HepG2 (cell line): ENCODE measurements around the gene PGS1. TPM values are rescaled to one million over a fixed set of nuclear protein-coding genes. Genes with fewer than 3 reads are reported as not detected.

Experiments
- EP300 ChIP-seq, 3 experiments: sonication (generic) in 1 of 3; formaldehyde crosslinking in 1 of 3; IDR thresholded peaks; 2 replicates each; pipeline versions ENCODE4 v1.5.1 to v1.6.1; 2011 to 2020; ENCODE audit warnings: low read depth in 2 of 3, low read length in 2 of 3, borderline replicate concordance in 1 of 3, improper control_type of control experiment in 1 of 3, mild to moderate bottlenecking in 1 of 3, missing genetic modification reagents in 1 of 3, moderate library complexity in 1 of 3
- GTF2F1 ChIP-seq: fragments of 150-350 bp; IDR thresholded peaks from 2 replicates; pipeline ENCODE4 v1.6.1; 2014; ENCODE audit warnings: low read length
- HDAC6 ChIP-seq: fragments of 200-600 bp; sonication (generic); IDR thresholded peaks from 2 replicates; pipeline ENCODE4 v1.7.0; 2017; ENCODE audit warnings: mild to moderate bottlenecking, antibody characterized with exemption, low read length, low read depth
- HMG20B ChIP-seq: conservative IDR thresholded peaks from 2 replicates; pipeline ENCODE4 v1.6.1; 2016; ENCODE audit warnings: missing genetic modification reagents, missing compliant biosample characterization
- KAT8 ChIP-seq: IDR thresholded peaks from 2 replicates; pipeline ENCODE4 v1.6.1; 2016; ENCODE audit warnings: missing genetic modification reagents, missing compliant biosample characterization
- SRSF1 ChIP-seq: fragments of 200-400 bp; formaldehyde crosslinking; optimal IDR thresholded peaks from 2 replicates; pipeline ENCODE3; 2017; ENCODE audit warnings: mild to moderate bottlenecking, low read depth, low read length, moderate library complexity
- ZNF10 ChIP-seq: sonication (generic); formaldehyde crosslinking; IDR thresholded peaks from 2 replicates; pipeline ENCODE4 v1.4.0; 2020; ENCODE audit warnings: mild to moderate bottlenecking, low read depth, missing genetic modification reagents, borderline replicate concordance
- ZNF772 ChIP-seq: sonication (generic); formaldehyde crosslinking; IDR thresholded peaks from 2 replicates; pipeline ENCODE4 v1.5.0; 2020; ENCODE audit warnings: mild to moderate bottlenecking, missing genetic modification reagents
- polyA plus RNA-seq, 8 experiments: library from polyadenylated mRNA; depleted of rRNA in 3 of 8; stranded (reverse) in 7 of 8; unstranded in 1 of 8; fragments of >200 nt; fragmentation: Illumina TruSeq in 4 of 8; extraction: Trizol in 4 of 8; gene quantifications; 2 replicates each; pipeline versions ENCODE4 v1.2.1 to v1.2.3, GENCODE V29; 2011 to 2016; ENCODE audit warnings: low read depth in 4 of 8, missing spikeins in 1 of 8, mixed read lengths in 1 of 8; ENCODE audit not compliant: insufficient read depth in 1 of 8
- total RNA-seq, 5 experiments: library from RNA; depleted of rRNA; stranded (reverse); fragments of >200 nt; fragmentation: Illumina TruSeq; extraction: Trizol; gene quantifications; 2 replicates each; pipeline ENCODE4 v1.2.3, GENCODE V29; 2016; ENCODE audit warnings: low read depth in 1 of 5
- TF ChIP-seq, protein P1 (sequence below): sonication (generic); formaldehyde crosslinking; IDR thresholded peaks from 2 replicates; pipeline ENCODE4 v1.4.0; 2020; ENCODE audit warnings: missing genetic modification reagents
- TF ChIP-seq, protein P2 (sequence below): sonication (generic); formaldehyde crosslinking; IDR thresholded peaks from 2 replicates; pipeline ENCODE4 v1.8.0; 2022; ENCODE audit warnings: mild to moderate bottlenecking, missing genetic modification reagents; ENCODE audit not compliant: insufficient replicate concordance

The PGS1 gene
- total and polyA plus RNA-seq, 2 of the 13 experiments (the other 11 are each of a cell fraction or from before 2014, with no cell fraction given) = 25.9 to 31.5 TPM

DNA sequence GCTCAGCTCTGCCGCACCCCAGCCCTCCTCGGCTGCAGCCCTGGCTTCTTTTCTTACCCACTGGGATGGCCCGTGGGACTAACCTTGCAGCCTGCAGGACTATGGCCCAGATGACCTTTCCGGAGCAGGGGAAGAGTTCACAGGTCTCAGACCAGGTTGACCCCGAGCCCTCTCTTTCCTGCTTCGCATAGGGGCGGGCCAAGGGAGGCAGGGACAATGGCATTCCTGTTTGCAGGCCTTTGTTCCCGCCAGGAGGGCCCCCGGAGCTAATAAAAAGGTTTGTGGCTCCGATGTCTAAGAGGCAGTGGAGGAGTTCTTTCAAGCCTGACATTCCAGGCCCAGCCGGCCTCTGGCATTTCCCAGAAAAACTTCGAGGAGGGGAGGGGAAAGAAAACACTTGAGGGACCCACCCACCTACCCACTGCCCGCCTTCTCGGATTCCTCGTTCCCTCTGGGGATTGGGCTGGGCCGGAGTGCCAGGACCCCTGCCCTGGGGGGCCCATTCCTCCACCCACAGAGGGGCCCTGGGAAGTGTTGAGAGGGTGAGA, 12.8 kb upstream of the PGS1 start (continued):
- TF ChIP-seq, protein P1, sequence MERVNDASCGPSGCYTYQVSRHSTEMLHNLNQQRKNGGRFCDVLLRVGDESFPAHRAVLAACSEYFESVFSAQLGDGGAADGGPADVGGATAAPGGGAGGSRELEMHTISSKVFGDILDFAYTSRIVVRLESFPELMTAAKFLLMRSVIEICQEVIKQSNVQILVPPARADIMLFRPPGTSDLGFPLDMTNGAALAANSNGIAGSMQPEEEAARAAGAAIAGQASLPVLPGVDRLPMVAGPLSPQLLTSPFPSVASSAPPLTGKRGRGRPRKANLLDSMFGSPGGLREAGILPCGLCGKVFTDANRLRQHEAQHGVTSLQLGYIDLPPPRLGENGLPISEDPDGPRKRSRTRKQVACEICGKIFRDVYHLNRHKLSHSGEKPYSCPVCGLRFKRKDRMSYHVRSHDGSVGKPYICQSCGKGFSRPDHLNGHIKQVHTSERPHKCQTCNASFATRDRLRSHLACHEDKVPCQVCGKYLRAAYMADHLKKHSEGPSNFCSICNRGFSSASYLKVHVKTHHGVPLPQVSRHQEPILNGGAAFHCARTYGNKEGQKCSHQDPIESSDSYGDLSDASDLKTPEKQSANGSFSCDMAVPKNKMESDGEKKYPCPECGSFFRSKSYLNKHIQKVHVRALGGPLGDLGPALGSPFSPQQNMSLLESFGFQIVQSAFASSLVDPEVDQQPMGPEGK (CRISPR knock-in tag) = peak; percentile 68
- TF ChIP-seq, protein P2, sequence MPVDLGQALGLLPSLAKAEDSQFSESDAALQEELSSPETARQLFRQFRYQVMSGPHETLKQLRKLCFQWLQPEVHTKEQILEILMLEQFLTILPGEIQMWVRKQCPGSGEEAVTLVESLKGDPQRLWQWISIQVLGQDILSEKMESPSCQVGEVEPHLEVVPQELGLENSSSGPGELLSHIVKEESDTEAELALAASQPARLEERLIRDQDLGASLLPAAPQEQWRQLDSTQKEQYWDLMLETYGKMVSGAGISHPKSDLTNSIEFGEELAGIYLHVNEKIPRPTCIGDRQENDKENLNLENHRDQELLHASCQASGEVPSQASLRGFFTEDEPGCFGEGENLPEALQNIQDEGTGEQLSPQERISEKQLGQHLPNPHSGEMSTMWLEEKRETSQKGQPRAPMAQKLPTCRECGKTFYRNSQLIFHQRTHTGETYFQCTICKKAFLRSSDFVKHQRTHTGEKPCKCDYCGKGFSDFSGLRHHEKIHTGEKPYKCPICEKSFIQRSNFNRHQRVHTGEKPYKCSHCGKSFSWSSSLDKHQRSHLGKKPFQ (CRISPR knock-in tag) = no peak
- 0 out of 2 replicates have a peak, but pooled peaks have one; percentile 42 for TF ChIP-seq ZNF772 (CRISPR knock-in tag)
- peak; percentile 66; the same call in 1 of the 2 replicates for TF ChIP-seq HMG20B (CRISPR knock-in tag)
- TF ChIP-seq GTF2F1 = no peak
- no peak for TF ChIP-seq ZNF10 (CRISPR knock-in tag)
- no peak for TF ChIP-seq HDAC6
- TF ChIP-seq EP300 (IDR thresholded peaks at IDR 0.05; ENCODE audit: low read depth in 2 of 2, low read length in 2 of 2) = peak in 1 of 2 experiments; percentile 44; a peak in 2 of 4 replicates
- no peak for TF ChIP-seq EP300 (CRISPR knock-in tag; IDR thresholded peaks at IDR 0.05; ENCODE audit: borderline replicate concordance)
- peak; percentile 50 for TF ChIP-seq SRSF1
- peak; percentile 16; the same call in 1 of the 2 replicates for TF ChIP-seq KAT8 (CRISPR knock-in tag)
- TF ChIP-seq, all 625 proteins: peak for 77
